Smooth muscle cell (in vitro differentiated cells): ENCODE measurements around the gene IL1B. TPM values are rescaled to one million over a fixed set of nuclear protein-coding genes. Genes with fewer than 3 reads are reported as not detected.

Experiments
- DNase-seq: peaks from one replicate; lab custom pipeline; 2025; ENCODE audit not compliant: unreplicated experiment; lab: John Stamatoyannopoulos, UW
- H2AFZ ChIP-seq: fragments of 200-600 bp; sonication (generic); 2 replicates; pipeline ENCODE4 v1.6.0; 2016; ENCODE audit warnings: antibody characterized with exemption, low read depth, mild to moderate bottlenecking
- H3F3A ChIP-seq: fragments of 200-600 bp; sonication (generic); 2 replicates; pipeline ENCODE4 v1.6.0; 2017; ENCODE audit warnings: antibody characterized with exemption, low read depth
- H3K27ac ChIP-seq: fragments of 200-600 bp; sonication (generic); 2 replicates; pipeline ENCODE4 v1.5.1; 2016; ENCODE audit warnings: low read depth, mild to moderate bottlenecking
- H3K27me3 ChIP-seq: fragments of 200-600 bp; sonication (generic); 2 replicates; pipeline ENCODE4 v1.6.1; 2016; ENCODE audit warnings: low read depth, mild to moderate bottlenecking
- H3K36me3 ChIP-seq: fragments of 200-600 bp; sonication (generic); 2 replicates; pipeline ENCODE4 v1.5.1; 2016; ENCODE audit warnings: low read depth
- H3K4me1 ChIP-seq: fragments of 200-600 bp; sonication (generic); 2 replicates; pipeline ENCODE4 v1.5.1; 2016; ENCODE audit warnings: low read depth
- H3K4me2 ChIP-seq: fragments of 200-600 bp; sonication (generic); 2 replicates; pipeline ENCODE4 v1.6.0; 2016; ENCODE audit warnings: mild to moderate bottlenecking
- H3K4me3 ChIP-seq: fragments of 200-600 bp; sonication (generic); 2 replicates; pipeline ENCODE4 v1.5.1; 2016; ENCODE audit warnings: mild to moderate bottlenecking
- H3K79me2 ChIP-seq: fragments of 200-600 bp; sonication (generic); 2 replicates; pipeline ENCODE4 v1.6.0; 2016; ENCODE audit warnings: low read depth, mild to moderate bottlenecking
- H3K9ac ChIP-seq: fragments of 200-600 bp; sonication (generic); 2 replicates; pipeline ENCODE4 v1.6.0; 2016; ENCODE audit warnings: low read depth
- H3K9me3 ChIP-seq: fragments of 200-600 bp; sonication (generic); replicated peaks from 2 replicates; pipeline ENCODE4 v1.5.1; 2016; ENCODE audit warnings: low read depth
- H4K20me1 ChIP-seq: fragments of 200-600 bp; sonication (generic); 2 replicates; pipeline ENCODE4 v1.6.0; 2016; ENCODE audit warnings: low read depth
- CTCF ChIP-seq: fragments of 200-600 bp; sonication (generic); IDR thresholded peaks from 2 replicates; pipeline ENCODE4 v1.5.1; 2017; ENCODE audit warnings: borderline replicate concordance, mild to moderate bottlenecking, antibody characterized with exemption; ENCODE audit not compliant: insufficient read depth, poor library complexity, severe bottlenecking
- WGBS: methylation state at CpG from one replicate; pipeline ENCODE4 v1.1.7; 2016; ENCODE audit warnings: low lambda C conversion rate; 5-methylcytosine and 5-hydroxymethylcytosine counted together
- polyA plus RNA-seq: library from polyadenylated mRNA; unstranded; fragments of >200 nt; fragmentation: Nextera tagmentation; extraction: Ambion mirVana; gene quantifications from 2 replicates; pipeline ENCODE4 v1.2.1, GENCODE V29; 2016
- total RNA-seq: library from RNA; depleted of rRNA; stranded (reverse); fragments of >200 nt; gene quantifications from 2 replicates; pipeline ENCODE4 v1.2.3, GENCODE V29; 2014

Gene IL1B
- total and polyA plus RNA-seq, 2 experiments from 2014 or later = not detected

DNA sequence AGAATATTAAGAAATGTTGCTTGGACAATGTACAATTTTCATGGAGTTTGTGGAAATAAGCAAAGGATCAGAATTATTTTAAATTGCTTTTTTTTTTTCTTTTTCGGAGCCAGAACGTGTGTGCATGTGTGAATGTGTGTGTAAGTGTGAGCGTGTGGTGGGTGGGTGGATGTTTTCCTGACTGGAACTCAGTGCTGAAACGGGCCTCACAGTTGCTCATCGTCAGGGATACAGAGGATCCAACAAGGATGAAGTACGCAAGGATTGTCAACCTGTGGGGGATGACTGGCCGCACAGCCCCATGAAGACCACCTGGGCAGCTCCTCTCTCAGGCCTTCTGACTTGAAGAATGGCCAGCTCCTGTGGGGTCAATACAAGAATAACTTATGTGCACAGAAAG lies 17.5 kb downstream of the IL1B start:
- no peak for DNase-seq
- no peaks in the 10 kb centered on the region for H4K20me1 ChIP-seq
- H3K4me3 ChIP-seq = no peak overlapping the region
- H2AFZ ChIP-seq = no peak overlapping the region
- H3K9me3 ChIP-seq = no peaks in the 10 kb centered on the region
- H3K4me2 ChIP-seq = no peak overlapping the region
- TF ChIP-seq CTCF = no peak
- no peaks in the 10 kb centered on the region for H3F3A ChIP-seq
- no peaks in the 10 kb centered on the region for H3K4me1 ChIP-seq
- 88% methylated on average over 7 of the region's 7 CpGs for WGBS
- H3K27ac ChIP-seq = no peak overlapping the region
- no peaks in the 10 kb centered on the region for H3K79me2 ChIP-seq
- H3K27me3 ChIP-seq = no peaks in the 10 kb centered on the region
- no peaks in the 10 kb centered on the region for H3K36me3 ChIP-seq
- no peak overlapping the region for H3K9ac ChIP-seq

GRCh38 chr2:112818094-112818902 lies 18.3 kb downstream of the IL1B start:
- Histone ChIP-seq H3K4me3 (no peak overlapping the region), H4K20me1 (no peaks in the 10 kb centered on the region), H3K79me2 (no peaks in the 10 kb centered on the region), H3F3A (no peaks in the 10 kb centered on the region), H3K27ac (no peak overlapping the region), H3K4me2 (no peak overlapping the region), H3K4me1 (no peaks in the 10 kb centered on the region), H2AFZ (no peak overlapping the region), H3K9me3 (no peaks in the 10 kb centered on the region), H3K27me3 (no peaks in the 10 kb centered on the region), H3K36me3 (no peaks in the 10 kb centered on the region), H3K9ac (no peak overlapping the region)
- DNase-seq = no peak
- WGBS = 64% methylated on average over 3 of the region's 3 CpGs
- TF ChIP-seq CTCF = no peak

DNA sequence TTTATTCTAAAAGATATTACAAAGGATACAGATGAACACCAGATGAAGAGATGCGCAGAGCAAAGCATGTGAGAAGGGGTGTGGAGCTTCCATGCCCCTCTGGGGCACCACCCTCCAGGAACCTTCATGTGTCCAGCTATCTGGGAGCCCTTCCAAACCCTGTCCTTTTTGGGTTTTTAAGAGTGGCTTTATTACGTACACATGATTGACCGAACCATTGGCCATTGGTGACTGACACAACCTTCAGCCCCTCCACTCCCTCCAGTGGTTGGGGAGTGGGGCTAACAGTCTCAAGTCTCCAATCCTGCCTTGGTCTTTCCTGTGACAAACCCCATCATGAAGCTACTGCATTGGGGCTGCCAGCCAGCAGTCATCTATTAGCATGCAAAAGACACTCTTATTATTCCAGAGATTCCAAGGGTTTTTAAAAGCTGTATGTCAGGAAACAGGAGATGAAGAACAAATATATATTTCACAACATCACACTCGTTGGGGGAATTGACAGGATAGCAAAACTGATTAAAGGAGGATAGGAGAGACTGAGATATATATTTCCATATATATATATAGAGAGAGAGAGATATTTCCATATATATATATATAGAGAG lies 19.4 kb downstream of the IL1B start:
- Histone ChIP-seq H3K79me2 (no peaks in the 10 kb centered on the region), H3K4me2 (no peak overlapping the region), H3K27ac (no peak overlapping the region), H3K9me3 (no peaks in the 10 kb centered on the region), H3K36me3 (no peaks in the 10 kb centered on the region), H3F3A (peaks cover 4% of the 10 kb centered on the region), H3K9ac (no peak overlapping the region), H3K4me3 (no peak overlapping the region), H2AFZ (no peak overlapping the region), H4K20me1 (no peaks in the 10 kb centered on the region), H3K27me3 (no peaks in the 10 kb centered on the region), H3K4me1 (no peaks in the 10 kb centered on the region)
- no peak for TF ChIP-seq CTCF
- DNase-seq = no peak
- 70% methylated on average over 4 of the region's 4 CpGs for WGBS
